WERI-Rb-1 (cell line): Measurements from ENCODE around the gene LIPK.
"Not testable (repeated sequence)": the region's sequence is repeated elsewhere in the genome, so short reads cannot be mapped to it uniquely, and the experiment has no call there.

Experiments
- DNase-seq: peaks from one replicate; pipeline ENCODE4 v3.0.0-alpha.2; 2020
- H3K27ac ChIP-seq: fragments of 250-450 bp; sonication (Bioruptor Pico); 2 replicates; pipeline ENCODE4 v1.5.1; 2020; ENCODE audit warnings: mild to moderate bottlenecking, moderate library complexity
- H3K27me3 ChIP-seq: fragments of 250-450 bp; sonication (Bioruptor Pico); 2 replicates; pipeline ENCODE4 v1.5.1; 2021; ENCODE audit warnings: mild to moderate bottlenecking, low read depth, moderate library complexity; ENCODE audit not compliant: insufficient read depth, severe bottlenecking
- H3K36me3 ChIP-seq: fragments of 250-450 bp; sonication (Bioruptor Pico); 2 replicates; pipeline ENCODE4 v1.5.1; 2020; ENCODE audit warnings: mild to moderate bottlenecking, moderate library complexity
- H3K4me3 ChIP-seq: 2 replicates; pipeline ENCODE4 v1.5.1; 2011; ENCODE audit warnings: low read depth, mild to moderate bottlenecking, control low read depth, low read length
- H3K9me3 ChIP-seq: fragments of 250-450 bp; sonication (Bioruptor Pico); 2 replicates; pipeline ENCODE4 v1.5.1; 2021; ENCODE audit warnings: mild to moderate bottlenecking, moderate library complexity; ENCODE audit not compliant: severe bottlenecking
- TF ChIP-seq, protein P1 (sequence below): IDR thresholded peaks from 2 replicates; pipeline ENCODE4 v1.5.1; 2011; ENCODE audit warnings: low read depth, mild to moderate bottlenecking, control low read depth, inconsistent platforms, low read length

LIPK gene

GRCh38 chr10:88693392-88694020 lies 12.5 kb upstream of the LIPK start:
- TF ChIP-seq, protein P1, sequence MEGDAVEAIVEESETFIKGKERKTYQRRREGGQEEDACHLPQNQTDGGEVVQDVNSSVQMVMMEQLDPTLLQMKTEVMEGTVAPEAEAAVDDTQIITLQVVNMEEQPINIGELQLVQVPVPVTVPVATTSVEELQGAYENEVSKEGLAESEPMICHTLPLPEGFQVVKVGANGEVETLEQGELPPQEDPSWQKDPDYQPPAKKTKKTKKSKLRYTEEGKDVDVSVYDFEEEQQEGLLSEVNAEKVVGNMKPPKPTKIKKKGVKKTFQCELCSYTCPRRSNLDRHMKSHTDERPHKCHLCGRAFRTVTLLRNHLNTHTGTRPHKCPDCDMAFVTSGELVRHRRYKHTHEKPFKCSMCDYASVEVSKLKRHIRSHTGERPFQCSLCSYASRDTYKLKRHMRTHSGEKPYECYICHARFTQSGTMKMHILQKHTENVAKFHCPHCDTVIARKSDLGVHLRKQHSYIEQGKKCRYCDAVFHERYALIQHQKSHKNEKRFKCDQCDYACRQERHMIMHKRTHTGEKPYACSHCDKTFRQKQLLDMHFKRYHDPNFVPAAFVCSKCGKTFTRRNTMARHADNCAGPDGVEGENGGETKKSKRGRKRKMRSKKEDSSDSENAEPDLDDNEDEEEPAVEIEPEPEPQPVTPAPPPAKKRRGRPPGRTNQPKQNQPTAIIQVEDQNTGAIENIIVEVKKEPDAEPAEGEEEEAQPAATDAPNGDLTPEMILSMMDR, result no peak
- DNase-seq, result no peak
- Histone ChIP-seq H3K4me3 (no peak overlapping the region), H3K9me3 (no peaks in the 10 kb centered on the region), H3K27me3 (no peaks in the 10 kb centered on the region), H3K27ac (no peak overlapping the region), H3K36me3 (no peaks in the 10 kb centered on the region)

- Histone ChIP-seq H3K9me3 (no peaks in the 10 kb centered on the region), H3K27ac (no peak overlapping the region), H3K27me3 (no peaks in the 10 kb centered on the region), H3K36me3 (no peaks in the 10 kb centered on the region), H3K4me3 (no peak overlapping the region)
- no peak for DNase-seq
- TF ChIP-seq, protein P1, result no peak
Observed at GRCh38 chr10:88702848-88703597, 3.0 kb upstream of the LIPK start.

GRCh38 chr10:88707429-88708155 lies 1.5 kb downstream of the LIPK start:
- TF ChIP-seq, protein P1, result no peak
- H3K36me3 ChIP-seq, result no peaks in the 10 kb centered on the region
- DNase-seq, result no peak
- H3K27ac ChIP-seq, result no peak overlapping the region
- H3K27me3 ChIP-seq, result no peaks in the 10 kb centered on the region
- no peaks in the 10 kb centered on the region for H3K9me3 ChIP-seq
- no peak overlapping the region for H3K4me3 ChIP-seq

DNA sequence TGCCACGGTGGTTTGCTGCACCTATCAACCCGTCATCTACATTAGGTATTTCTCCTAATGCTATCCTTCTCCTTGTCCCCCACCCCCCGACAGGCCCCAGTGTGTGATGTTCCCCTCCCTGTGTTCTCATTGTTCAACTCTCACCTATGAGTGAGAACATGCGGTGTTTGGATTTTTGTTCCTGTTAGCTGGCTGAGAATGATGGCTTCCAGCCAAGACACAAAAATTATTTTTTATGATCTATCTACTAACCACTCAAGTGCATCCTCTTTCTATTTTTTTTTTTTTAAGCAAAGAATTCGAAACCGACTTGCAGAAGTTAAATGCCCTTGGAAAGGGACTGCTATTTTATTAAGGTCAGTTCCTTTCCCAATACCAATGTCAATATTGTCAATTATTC lies 3.3 kb downstream of the LIPK start:
- H3K27me3 ChIP-seq, DNase-seq, H3K4me3 ChIP-seq, H3K9me3 ChIP-seq, H3K36me3 ChIP-seq, H3K27ac ChIP-seq: not testable (repeated sequence)

DNA sequence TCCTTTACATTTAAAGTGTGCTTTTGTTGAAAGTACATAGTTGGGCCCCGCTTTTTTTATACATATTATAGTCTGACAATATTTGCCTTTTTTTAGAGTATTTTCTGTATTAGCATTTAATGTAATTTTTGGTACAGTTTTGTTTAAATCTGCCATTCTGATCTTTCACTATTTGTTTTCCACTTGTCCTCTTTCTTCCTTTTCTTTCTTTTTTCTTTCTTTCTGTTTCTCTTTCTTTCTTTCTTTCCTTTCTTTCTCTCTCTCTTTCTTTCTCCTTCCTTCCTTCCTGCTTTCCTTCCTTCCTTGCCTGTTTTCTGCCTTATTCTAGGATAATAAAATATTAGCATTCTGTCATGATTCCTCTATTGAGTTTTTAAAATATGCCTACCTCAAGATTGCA lies 9.5 kb downstream of the LIPK start:
- H3K27me3 ChIP-seq, result no peaks in the 10 kb centered on the region
- no peak for DNase-seq
- no peaks in the 10 kb centered on the region for H3K9me3 ChIP-seq
- TF ChIP-seq, protein P1, result no peak
- H3K27ac ChIP-seq, result no peak overlapping the region
- H3K36me3 ChIP-seq, result no peaks in the 10 kb centered on the region
- H3K4me3 ChIP-seq, result no peak overlapping the region

DNA sequence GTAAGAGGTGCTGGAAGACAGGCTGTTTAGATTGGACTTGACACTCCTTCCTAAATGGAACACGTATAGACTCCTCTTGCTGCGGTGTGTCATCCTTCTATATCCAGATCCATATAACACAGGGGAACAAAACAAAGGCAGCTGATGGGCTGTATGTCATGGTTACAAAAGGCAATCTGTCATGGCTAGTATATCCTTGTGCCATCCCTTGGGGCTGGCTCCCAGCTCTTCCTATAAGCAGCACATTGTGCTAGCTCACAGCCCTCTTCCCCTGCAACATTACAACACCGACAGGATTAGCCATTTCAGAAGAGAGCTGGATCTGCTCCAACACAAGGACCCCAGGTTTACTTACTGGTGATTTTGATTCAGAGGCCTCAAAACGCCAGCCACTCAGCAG lies 15.3 kb downstream of the LIPK start:
- TF ChIP-seq, protein P1, result no peak
- DNase-seq, result no peak
- no peaks in the 10 kb centered on the region for H3K36me3 ChIP-seq

More for the DNA sequence above, 15.3 kb downstream of the LIPK start:
- H3K27me3 ChIP-seq, result no peaks in the 10 kb centered on the region
- no peaks in the 10 kb centered on the region for H3K9me3 ChIP-seq
- no peak overlapping the region for H3K27ac ChIP-seq
- no peak overlapping the region for H3K4me3 ChIP-seq
